HCT116 (cell line): ENCODE data around the gene NCF2.

ENCODE experiments used
- CEBPB ChIP-seq: IDR thresholded peaks from 2 replicates; pipeline ENCODE4 v1.6.1; 2012; ENCODE audit warnings: low read depth
- CTCF ChIP-seq, 3 experiments: fragments of 200-600 bp in 1 of 3; sonication (generic) in 1 of 3; IDR thresholded peaks in 2 of 3; conservative IDR thresholded peaks in 1 of 3; 2 replicates each; pipeline ENCODE4 v1.5.1; 2012 to 2017; ENCODE audit warnings: low read depth in 2 of 3, low read length in 2 of 3, antibody characterized with exemption in 1 of 3, borderline replicate concordance in 1 of 3, control low read depth in 1 of 3, mild to moderate bottlenecking in 1 of 3, mixed read lengths in 1 of 3, mixed run types in 1 of 3, moderate library complexity in 1 of 3; ENCODE audit not compliant: insufficient read depth in 1 of 3
- EGR1 ChIP-seq: IDR thresholded peaks from 2 replicates; pipeline ENCODE4 v1.6.1; 2012; ENCODE audit warnings: low read depth
- EZH2 ChIP-seq: fragments of 200-600 bp; sonication (generic); IDR thresholded peaks from 2 replicates; pipeline ENCODE4 v1.6.1; 2017; ENCODE audit warnings: antibody characterized with exemption, mixed run types
- EZH2phosphoT487 ChIP-seq: fragments of 200-600 bp; IDR thresholded peaks from 2 replicates; pipeline ENCODE4 v1.6.1; 2018; ENCODE audit warnings: antibody characterized with exemption, borderline replicate concordance
- JUND ChIP-seq: IDR thresholded peaks from 2 replicates; pipeline ENCODE4 v1.6.1; 2012
- MAX ChIP-seq: IDR thresholded peaks from 2 replicates; pipeline ENCODE4 v1.6.1; 2012
- POLR2A ChIP-seq: IDR thresholded peaks from 2 replicates; pipeline ENCODE4 v1.7.0; 2011; ENCODE audit warnings: borderline replicate concordance; ENCODE audit not compliant: insufficient read depth, insufficient read length; ENCODE audit errors: extremely low read depth
- POLR2AphosphoS5 ChIP-seq: IDR thresholded peaks from 2 replicates; pipeline ENCODE4 v1.6.1; 2011; ENCODE audit warnings: mild to moderate bottlenecking, low read depth, low read length, moderate library complexity
- RAD21 ChIP-seq: IDR thresholded peaks from 2 replicates; pipeline ENCODE4 v1.6.1; 2012; ENCODE audit warnings: low read depth, mild to moderate bottlenecking
- REST ChIP-seq: IDR thresholded peaks from 2 replicates; pipeline ENCODE4 v1.6.1; 2012; ENCODE audit warnings: low read depth
- ZBTB33 ChIP-seq: IDR thresholded peaks from 2 replicates; pipeline ENCODE4 v1.6.1; 2011; ENCODE audit warnings: mild to moderate bottlenecking, low read length, moderate library complexity; ENCODE audit not compliant: insufficient replicate concordance; ENCODE audit errors: extremely low read depth
- ZFX ChIP-seq: fragments of 450-650 bp; IDR thresholded peaks from 2 replicates; pipeline ENCODE4 v1.6.1; 2017
- ZNF274 ChIP-seq: fragments of 200-500 bp; sonication (Bioruptor generic); IDR thresholded peaks from 2 replicates; pipeline ENCODE4 v1.6.1; 2014; ENCODE audit warnings: mild to moderate bottlenecking, low read depth, low read length, inconsistent platforms

GRCh38 chr1:183622013-183622412 is 31.8 kb upstream of the NCF2 start:
- TF ChIP-seq CTCF (IDR thresholded peaks at IDR 0.05 in 2 of 3, conservative IDR thresholded peaks at IDR 0.05 in 1 of 3; ENCODE audit: borderline replicate concordance in 1 of 3, insufficient read depth in 1 of 3, low read depth in 2 of 3, low read length in 2 of 3) (no peak), ZBTB33 (no peak), CEBPB (no peak), EGR1 (no peak), POLR2A (no peak), ZFX (no peak), EZH2phosphoT487 (no peak), EZH2 (no peak), POLR2AphosphoS5 (no peak), MAX (no peak), JUND (no peak), REST (no peak), ZNF274 (no peak), RAD21 (no peak)
